AG08395 (cell line): Measurements from ENCODE around the gene RNF220.

Experiments
- DNase-seq: peaks from one replicate; pipeline ENCODE4 v3.0.0; 2012; ENCODE audit warnings: mixed read lengths, low spot score

RNF220 gene

GRCh38 chr1:44636688-44637598, 231.9 kb downstream of the RNF220 start:
- DNase-seq: peak; percentile 31

GRCh38 chr1:44637702-44638411, 232.8 kb downstream of the RNF220 start:
- no peak for DNase-seq

- no peak for DNase-seq
Measured at GRCh38 chr1:44640200-44640853, 235.3 kb downstream of the RNF220 start.

- no peak for DNase-seq
Measured at GRCh38 chr1:44641126-44642102, 236.4 kb downstream of the RNF220 start.

GRCh38 chr1:44642255-44642654, 237.2 kb downstream of the RNF220 start:
- no peak for DNase-seq

- no peak for DNase-seq
Measured at GRCh38 chr1:44642925-44643324, 237.9 kb downstream of the RNF220 start.

GRCh38 chr1:44643721-44644334, 238.8 kb downstream of the RNF220 start:
- no peak for DNase-seq

GRCh38 chr1:44644806-44645205, 239.8 kb downstream of the RNF220 start:
- no peak for DNase-seq

- DNase-seq: peak; percentile 75
Measured at GRCh38 chr1:44645476-44646244, 240.6 kb downstream of the RNF220 start.

GRCh38 chr1:44646261-44647110, 241.4 kb downstream of the RNF220 start:
- no peak for DNase-seq

- DNase-seq: no peak
Measured at GRCh38 chr1:44647896-44648295, 242.8 kb downstream of the RNF220 start.

- DNase-seq: no peak
Measured at GRCh38 chr1:44648529-44649250, 243.6 kb downstream of the RNF220 start.

GRCh38 chr1:44649788-44650158, 244.7 kb downstream of the RNF220 start:
- no peak for DNase-seq

GRCh38 chr1:44650159-44650831, 245.2 kb downstream of the RNF220 start:
- DNase-seq: no peak

GRCh38 chr1:44651069-44651468, 246.0 kb downstream of the RNF220 start:
- no peak for DNase-seq

GRCh38 chr1:44652445-44653106, 247.5 kb downstream of the RNF220 start:
- DNase-seq: peak; percentile 85
